MM.1S (cell line): ENCODE results near the gene CHGA.

Experiments
- DNase-seq: peaks from one replicate; pipeline ENCODE4 v3.0.0-alpha.2; 2015
- H2AFZ ChIP-seq: fragments of 300-600 bp; sonication (generic); 2 replicates; pipeline ENCODE4 v1.6.0; 2016; ENCODE audit warnings: antibody characterized with exemption, low read length
- H3F3A ChIP-seq: fragments of 300-600 bp; sonication (generic); 2 replicates; pipeline ENCODE4 v1.6.1; 2016; ENCODE audit warnings: mild to moderate bottlenecking, antibody characterized with exemption, low read length, moderate library complexity, mixed read lengths; ENCODE audit not compliant: insufficient read depth
- H3K27ac ChIP-seq: fragments of 300-600 bp; sonication (generic); 2 replicates; pipeline ENCODE4 v1.5.1; 2016; ENCODE audit warnings: mild to moderate bottlenecking, low read length
- H3K27me3 ChIP-seq: fragments of 300-600 bp; sonication (generic); replicated peaks from 2 replicates; pipeline ENCODE4 v1.6.0; 2016; ENCODE audit warnings: low read length; ENCODE audit not compliant: insufficient read depth
- H3K36me3 ChIP-seq: fragments of 300-600 bp; sonication (generic); replicated peaks from 2 replicates; pipeline ENCODE4 v1.6.1; 2016; ENCODE audit warnings: mild to moderate bottlenecking, low read length, mixed read lengths; ENCODE audit not compliant: insufficient read depth
- H3K4me1 ChIP-seq: fragments of 300-600 bp; sonication (generic); 2 replicates; pipeline ENCODE4 v1.6.1; 2016; ENCODE audit warnings: low read length, mixed read lengths
- H3K4me2 ChIP-seq: fragments of 300-600 bp; sonication (generic); 2 replicates; pipeline ENCODE4 v1.6.0; 2016; ENCODE audit warnings: low read depth, low read length
- H3K4me3 ChIP-seq: fragments of 300-600 bp; sonication (generic); 2 replicates; pipeline ENCODE4 v1.5.1; 2016; ENCODE audit warnings: low read length, mixed read lengths
- H3K79me2 ChIP-seq: fragments of 300-600 bp; sonication (generic); 2 replicates; pipeline ENCODE4 v1.6.1; 2016; ENCODE audit warnings: mixed run types, low read length, mixed read lengths
- H3K9ac ChIP-seq: fragments of 300-600 bp; sonication (generic); 2 replicates; pipeline ENCODE4 v1.6.1; 2016; ENCODE audit warnings: low read length, mixed read lengths
- H3K9me2 ChIP-seq: fragments of 300-600 bp; sonication (generic); replicated peaks from 2 replicates; pipeline ENCODE4 v1.6.1; 2016; ENCODE audit warnings: mild to moderate bottlenecking, low read length, mixed read lengths; ENCODE audit not compliant: insufficient read depth
- H3K9me3 ChIP-seq: fragments of 300-600 bp; sonication (generic); replicated peaks from 2 replicates; pipeline ENCODE4 v1.6.1; 2016; ENCODE audit warnings: mild to moderate bottlenecking, low read length, mixed read lengths; ENCODE audit not compliant: insufficient read depth
- H4K20me1 ChIP-seq: fragments of 300-600 bp; sonication (generic); 2 replicates; pipeline ENCODE4 v1.6.1; 2016; ENCODE audit warnings: mild to moderate bottlenecking, low read length, moderate library complexity, mixed read lengths; ENCODE audit not compliant: insufficient read depth
- EZH2 ChIP-seq: fragments of 300-600 bp; sonication (generic); optimal IDR thresholded peaks from 2 replicates; pipeline ENCODE3; 2017; ENCODE audit warnings: low read depth, mild to moderate bottlenecking, antibody characterized with exemption, low read length, mixed read lengths
- EZH2phosphoT487 ChIP-seq: fragments of 300-600 bp; sonication (generic); IDR thresholded peaks from 2 replicates; pipeline ENCODE4 v1.6.1; 2018; ENCODE audit warnings: antibody characterized with exemption, low read length
- TF ChIP-seq, protein P1 (sequence below): fragments of 300-600 bp; sonication (generic); IDR thresholded peaks from 2 replicates; pipeline ENCODE4 v1.5.1; 2016; ENCODE audit warnings: antibody characterized with exemption, low read length, mixed read lengths

Gene CHGA

DNA sequence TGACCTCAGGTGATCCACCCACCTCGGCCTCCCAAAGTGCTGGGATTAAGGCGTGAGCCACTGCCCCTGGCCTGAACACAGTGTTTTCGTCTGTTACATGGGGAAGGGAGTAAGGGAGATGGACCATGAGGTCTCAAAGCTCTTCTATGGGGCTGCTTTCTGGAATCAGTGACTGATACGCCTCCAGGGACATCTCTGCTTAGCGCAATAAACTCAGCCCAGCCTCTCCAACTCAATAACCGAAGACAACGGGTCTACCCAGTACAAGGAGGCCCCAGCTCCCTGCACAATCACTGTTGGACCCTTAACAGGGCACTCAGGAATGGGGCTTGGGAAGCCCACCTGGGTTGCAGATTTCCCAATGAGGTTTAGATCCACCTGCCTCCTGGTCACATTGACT, 42.6 kb upstream of the CHGA start:
- H3K9me2 ChIP-seq: no peaks in the 10 kb centered on the region
- no peak overlapping the region for H3K4me3 ChIP-seq
- no peaks in the 10 kb centered on the region for H3K79me2 ChIP-seq
- DNase-seq: no peak
- H3K36me3 ChIP-seq: no peaks in the 10 kb centered on the region
- H3K4me1 ChIP-seq: no peaks in the 10 kb centered on the region
- H3K27ac ChIP-seq: no peak overlapping the region
- no peaks in the 10 kb centered on the region for H3K9me3 ChIP-seq
- TF ChIP-seq, protein P1, sequence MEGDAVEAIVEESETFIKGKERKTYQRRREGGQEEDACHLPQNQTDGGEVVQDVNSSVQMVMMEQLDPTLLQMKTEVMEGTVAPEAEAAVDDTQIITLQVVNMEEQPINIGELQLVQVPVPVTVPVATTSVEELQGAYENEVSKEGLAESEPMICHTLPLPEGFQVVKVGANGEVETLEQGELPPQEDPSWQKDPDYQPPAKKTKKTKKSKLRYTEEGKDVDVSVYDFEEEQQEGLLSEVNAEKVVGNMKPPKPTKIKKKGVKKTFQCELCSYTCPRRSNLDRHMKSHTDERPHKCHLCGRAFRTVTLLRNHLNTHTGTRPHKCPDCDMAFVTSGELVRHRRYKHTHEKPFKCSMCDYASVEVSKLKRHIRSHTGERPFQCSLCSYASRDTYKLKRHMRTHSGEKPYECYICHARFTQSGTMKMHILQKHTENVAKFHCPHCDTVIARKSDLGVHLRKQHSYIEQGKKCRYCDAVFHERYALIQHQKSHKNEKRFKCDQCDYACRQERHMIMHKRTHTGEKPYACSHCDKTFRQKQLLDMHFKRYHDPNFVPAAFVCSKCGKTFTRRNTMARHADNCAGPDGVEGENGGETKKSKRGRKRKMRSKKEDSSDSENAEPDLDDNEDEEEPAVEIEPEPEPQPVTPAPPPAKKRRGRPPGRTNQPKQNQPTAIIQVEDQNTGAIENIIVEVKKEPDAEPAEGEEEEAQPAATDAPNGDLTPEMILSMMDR: no peak
- TF ChIP-seq EZH2 (no peak), EZH2phosphoT487 (no peak)
- H4K20me1 ChIP-seq: no peaks in the 10 kb centered on the region
- H2AFZ ChIP-seq: no peak overlapping the region
- H3F3A ChIP-seq: no peaks in the 10 kb centered on the region
- H3K9ac ChIP-seq: no peak overlapping the region
- H3K4me2 ChIP-seq: no peak overlapping the region
- no peaks in the 10 kb centered on the region for H3K27me3 ChIP-seq

DNA sequence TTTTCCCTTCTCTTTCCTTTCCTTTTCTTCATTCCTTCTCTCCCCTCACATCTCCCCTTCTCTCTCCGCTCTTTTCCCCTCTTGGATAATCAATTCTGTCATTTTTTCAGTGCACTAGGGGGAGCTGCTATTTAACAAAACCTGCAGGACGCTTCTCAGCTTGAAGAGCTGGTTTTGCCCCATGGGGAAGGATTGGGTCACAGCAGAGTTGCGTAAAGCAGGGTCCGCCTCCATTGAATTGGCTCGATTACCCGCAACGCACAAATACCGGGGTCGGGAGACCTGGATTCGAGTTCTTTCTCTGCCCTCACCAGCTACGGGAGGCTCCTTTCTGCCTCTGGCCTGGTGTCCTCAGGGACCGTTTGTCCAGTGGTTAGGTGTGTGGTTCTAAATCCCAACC, 42.1 kb upstream of the CHGA start:
- H3K4me2 ChIP-seq: no peak overlapping the region
- H4K20me1 ChIP-seq: no peaks in the 10 kb centered on the region
- H3K79me2 ChIP-seq: no peaks in the 10 kb centered on the region
- H3K9me3 ChIP-seq: no peaks in the 10 kb centered on the region
- no peaks in the 10 kb centered on the region for H3K27me3 ChIP-seq
- H2AFZ ChIP-seq: no peak overlapping the region
- no peaks in the 10 kb centered on the region for H3K9me2 ChIP-seq
- TF ChIP-seq, protein P1: no peak
- no peak for TF ChIP-seq EZH2phosphoT487
- no peak for TF ChIP-seq EZH2
- H3K27ac ChIP-seq: no peak overlapping the region
- no peaks in the 10 kb centered on the region for H3K36me3 ChIP-seq
- no peak for DNase-seq
- no peak overlapping the region for H3K4me3 ChIP-seq
- H3K4me1 ChIP-seq: no peaks in the 10 kb centered on the region
- no peak overlapping the region for H3K9ac ChIP-seq
- H3F3A ChIP-seq: no peaks in the 10 kb centered on the region

DNA sequence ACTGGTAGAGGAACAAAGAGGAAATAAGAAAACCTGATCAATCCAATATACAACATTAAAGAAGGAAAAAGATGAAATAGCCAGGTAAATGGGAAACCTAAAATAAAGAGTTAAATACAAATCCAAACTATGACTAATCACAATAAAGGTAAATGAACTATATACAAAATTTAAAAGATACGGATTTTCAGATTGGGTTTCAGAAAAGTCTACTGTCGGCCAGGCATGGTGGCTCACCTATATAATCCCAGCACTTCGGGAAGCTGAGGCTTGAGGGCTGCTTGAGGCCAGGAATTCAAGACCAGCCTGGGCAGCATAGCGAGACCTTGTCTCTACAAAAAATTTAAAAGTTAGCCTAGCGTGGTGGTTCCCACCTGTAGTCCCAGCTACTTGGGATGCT, 39.9 kb upstream of the CHGA start:
- H3K79me2 ChIP-seq: no peaks in the 10 kb centered on the region
- no peak for DNase-seq
- H3K27me3 ChIP-seq: no peaks in the 10 kb centered on the region
- no peak for TF ChIP-seq EZH2phosphoT487
- TF ChIP-seq, protein P1: no peak
- TF ChIP-seq EZH2: no peak
- H2AFZ ChIP-seq: no peak overlapping the region
- no peak overlapping the region for H3K9ac ChIP-seq
- no peaks in the 10 kb centered on the region for H3K9me2 ChIP-seq
- H3K9me3 ChIP-seq: no peaks in the 10 kb centered on the region
- H3K4me2 ChIP-seq: no peak overlapping the region
- H3F3A ChIP-seq: no peaks in the 10 kb centered on the region
- H3K4me1 ChIP-seq: no peaks in the 10 kb centered on the region
- no peaks in the 10 kb centered on the region for H4K20me1 ChIP-seq
- H3K36me3 ChIP-seq: no peaks in the 10 kb centered on the region
- no peak overlapping the region for H3K4me3 ChIP-seq
- no peak overlapping the region for H3K27ac ChIP-seq

DNA sequence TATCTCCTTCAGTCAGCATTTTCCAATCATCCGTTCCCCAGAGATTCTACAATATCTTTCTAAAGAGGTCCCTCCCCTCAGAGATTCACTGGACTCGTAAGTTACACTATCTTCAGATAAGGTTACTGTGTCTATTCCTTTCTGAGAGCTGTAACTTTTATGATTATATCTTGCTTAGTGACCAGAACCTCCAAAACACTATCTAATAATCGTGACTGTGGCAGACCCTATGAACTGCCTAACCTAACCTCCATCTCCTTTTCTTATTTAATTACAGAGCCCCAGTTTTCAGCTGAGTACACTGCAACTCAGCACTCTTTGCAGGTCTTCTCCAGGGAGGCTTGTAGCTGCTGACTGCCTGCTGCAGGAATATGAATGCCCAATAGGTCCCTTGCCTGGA, 38.5 kb upstream of the CHGA start:
- Histone ChIP-seq H3K27me3 (no peaks in the 10 kb centered on the region), H3K4me1 (no peaks in the 10 kb centered on the region), H3K4me3 (no peak overlapping the region), H3K9me3 (no peaks in the 10 kb centered on the region), H4K20me1 (no peaks in the 10 kb centered on the region), H3K9me2 (no peaks in the 10 kb centered on the region), H3K4me2 (no peak overlapping the region), H2AFZ (no peak overlapping the region), H3K36me3 (no peaks in the 10 kb centered on the region), H3K9ac (no peak overlapping the region), H3K79me2 (no peaks in the 10 kb centered on the region), H3F3A (no peaks in the 10 kb centered on the region), H3K27ac (no peak overlapping the region)
- TF ChIP-seq, protein P1: no peak
- TF ChIP-seq EZH2phosphoT487 (no peak), EZH2 (no peak)
- DNase-seq: no peak
